ENCODE measurements around the gene PCK1.

Gene PCK1

DNA sequence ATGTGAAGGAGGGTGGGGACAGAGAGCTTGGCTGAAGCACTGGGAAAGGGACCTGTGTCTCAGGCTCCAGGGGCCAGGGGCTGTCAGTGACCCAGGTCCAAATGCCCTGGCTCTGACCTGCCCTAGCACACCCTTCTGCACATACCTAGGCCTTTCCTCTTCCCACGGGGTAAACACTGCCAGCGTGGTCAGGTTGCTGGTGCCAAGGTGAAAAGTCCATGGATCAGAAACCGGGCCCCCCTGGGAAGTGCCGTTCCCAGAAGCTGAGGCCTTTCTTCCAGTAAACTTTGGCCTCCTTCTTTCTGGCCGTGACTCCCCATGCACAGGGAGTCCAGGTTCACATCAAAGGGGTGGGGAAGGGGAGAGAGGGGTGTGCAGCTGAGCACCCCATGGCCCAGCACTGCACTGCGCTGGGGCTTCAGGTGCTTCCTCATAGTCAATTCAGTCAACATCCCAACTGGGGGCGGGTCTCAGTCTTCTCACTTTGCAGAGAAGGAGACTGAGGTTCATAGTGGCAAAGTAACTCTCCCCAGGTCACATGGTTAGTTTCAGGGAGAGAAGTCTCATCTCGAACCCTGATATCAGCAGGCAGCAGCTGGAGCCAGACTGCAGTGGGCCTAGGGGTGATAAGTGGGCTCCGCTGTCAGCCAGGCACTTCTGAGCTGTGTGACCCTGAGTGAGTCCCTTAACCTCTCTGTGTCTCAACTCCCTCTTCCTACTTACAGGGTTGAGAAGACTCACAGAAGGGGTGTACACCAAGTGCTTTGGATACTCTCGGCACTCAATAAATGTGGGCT, 17.0 kb downstream of the PCK1 start:
- no peak for FAIRE-seq

DNA sequence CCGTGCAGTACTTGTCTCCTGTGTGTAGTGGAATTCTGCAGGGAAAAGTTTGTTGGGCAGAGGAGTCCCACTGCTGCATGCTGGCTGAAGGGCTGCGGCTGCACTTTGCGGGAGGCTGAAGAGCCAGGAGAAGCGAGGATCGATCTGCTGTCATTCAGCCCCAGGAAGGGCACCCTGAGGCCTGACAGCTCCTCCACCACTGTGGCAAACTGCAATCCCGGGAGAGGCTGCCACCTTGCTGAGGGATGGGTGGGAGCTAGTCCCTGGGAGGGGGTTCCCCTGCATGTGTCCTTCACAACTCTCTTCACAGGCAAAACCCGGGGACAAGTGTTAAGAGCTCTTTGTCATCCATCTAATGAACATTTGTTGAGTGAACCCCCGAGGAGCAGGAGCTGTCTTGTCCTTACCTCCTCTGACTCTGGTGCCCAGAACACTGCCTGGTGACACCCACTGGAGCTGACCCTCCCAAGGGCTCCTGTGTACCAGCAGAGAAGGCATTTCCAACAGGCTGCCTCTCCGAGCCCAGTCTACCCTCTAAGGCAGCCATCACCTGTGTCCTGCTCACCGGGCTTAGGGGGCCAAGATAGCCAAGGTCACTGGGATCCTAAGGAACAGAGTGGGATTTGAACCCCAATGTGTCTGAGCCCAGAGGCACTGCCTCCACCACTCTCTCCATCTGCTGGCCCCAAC, 17.7 kb downstream of the PCK1 start:
- FAIRE-seq, result no peak

GRCh38 chr20:57579331-57579897, 18.5 kb downstream of the PCK1 start:
- FAIRE-seq, result no peak

DNA sequence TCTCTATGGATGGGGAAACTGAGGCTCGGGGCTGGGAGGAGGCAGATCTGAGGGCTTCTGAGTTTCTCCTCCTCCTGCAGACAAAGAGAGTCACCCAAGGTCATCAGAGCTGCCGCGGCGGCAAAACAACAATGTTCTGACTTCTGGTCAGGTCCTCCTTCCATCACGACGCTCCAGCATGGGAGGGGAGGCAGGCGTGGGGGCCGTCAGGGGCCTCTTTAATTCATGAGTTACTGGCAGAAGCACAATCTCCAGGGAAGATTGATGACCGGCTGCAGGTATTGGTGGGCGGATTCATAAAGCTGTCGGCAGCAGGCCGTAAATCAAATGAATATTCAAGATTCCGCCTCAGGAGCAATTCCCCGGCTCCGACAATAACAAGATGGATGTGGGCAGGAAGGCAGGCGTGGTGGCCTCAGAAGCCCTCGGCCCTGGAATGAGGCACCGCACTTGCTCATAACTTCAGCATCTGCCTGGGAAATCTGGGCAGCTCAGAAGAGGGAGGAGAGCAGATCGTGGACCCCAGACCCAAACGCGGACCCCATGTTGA, 19.1 kb downstream of the PCK1 start:
- no peak for FAIRE-seq

GRCh38 chr20:57580478-57581201, 19.7 kb downstream of the PCK1 start:
- no peak for FAIRE-seq

DNA sequence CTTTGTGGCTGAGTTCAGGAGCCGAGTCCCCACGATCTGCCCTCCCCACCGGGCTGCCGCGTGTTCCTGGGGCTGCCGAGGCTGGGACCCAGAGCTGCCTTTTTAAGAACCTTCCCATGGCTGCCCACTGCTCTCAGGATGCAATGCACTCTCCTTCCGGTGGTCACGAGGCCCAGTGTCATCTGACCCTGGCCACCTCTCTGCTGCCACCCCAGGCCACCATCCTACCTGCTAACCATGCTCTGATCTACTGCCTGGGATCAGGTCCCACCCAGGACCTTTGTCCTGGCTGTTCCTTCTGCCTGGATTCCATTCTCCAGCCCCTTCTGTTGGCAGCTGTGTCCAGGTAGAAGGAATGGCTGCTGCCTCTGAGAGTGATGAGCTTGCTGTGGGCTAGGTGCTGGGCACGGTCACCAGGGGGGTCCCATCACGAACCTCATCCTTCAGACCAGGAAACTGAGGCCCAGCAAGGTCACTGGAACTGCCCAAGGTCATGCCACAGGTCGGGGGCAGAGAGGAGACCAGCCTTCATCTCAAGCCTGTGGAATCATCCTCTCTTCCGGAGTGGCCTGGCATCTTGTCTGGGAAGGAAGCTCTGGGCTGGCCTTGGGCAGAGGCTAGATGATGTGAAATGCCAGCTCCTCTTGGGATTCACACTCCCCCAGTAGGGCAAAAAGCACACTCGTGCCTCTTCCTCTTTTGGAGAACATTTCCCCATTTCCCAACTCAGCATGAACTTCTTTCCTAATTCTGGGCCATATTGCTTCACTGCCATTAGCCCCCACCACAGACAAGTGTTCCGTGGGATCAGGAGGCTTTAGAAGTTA, 20.5 kb downstream of the PCK1 start:
- FAIRE-seq, result no peak

GRCh38 chr20:57582029-57582378, 21.1 kb downstream of the PCK1 start:
- FAIRE-seq, result no peak

DNA sequence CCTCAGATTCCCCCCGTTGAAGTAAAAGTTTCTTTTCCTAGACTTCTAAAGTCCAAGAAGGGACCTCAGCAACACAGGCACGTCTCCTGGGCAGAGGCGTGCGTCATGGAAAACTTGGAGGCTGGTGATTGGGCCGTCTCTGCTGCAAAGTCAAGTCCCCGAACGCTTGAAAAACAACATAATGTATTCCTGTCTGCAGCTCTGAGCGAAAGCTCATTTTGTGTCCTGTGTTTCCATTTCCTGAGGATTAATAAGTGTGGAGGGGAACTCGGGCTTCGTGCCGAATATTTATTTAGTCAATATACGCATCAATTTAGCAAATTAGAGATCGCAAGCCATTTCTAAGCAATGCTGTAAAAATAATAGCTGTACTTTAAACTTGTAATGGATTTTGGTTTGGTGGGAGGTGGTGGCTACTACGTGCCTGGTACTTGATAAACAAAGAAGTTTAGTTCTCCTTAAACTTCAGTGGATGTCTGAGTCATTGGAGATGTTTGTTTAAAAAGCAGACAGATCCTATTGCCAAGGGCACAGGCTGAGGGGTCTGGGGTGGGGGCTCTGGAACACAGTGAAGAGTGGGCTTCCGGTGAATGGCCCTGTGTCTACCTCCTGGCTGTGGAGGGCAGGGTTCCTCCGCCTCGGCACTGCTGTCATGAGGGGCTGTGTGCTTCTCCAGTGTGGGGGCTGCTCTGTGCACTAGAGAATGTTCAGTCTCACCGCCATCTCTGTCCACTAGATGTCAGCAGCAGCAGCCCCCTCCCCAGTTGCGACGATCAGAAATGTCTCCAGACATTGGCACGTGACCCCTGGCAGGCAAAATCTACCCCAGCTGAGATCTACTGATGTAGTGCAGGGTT, 21.8 kb downstream of the PCK1 start:
- no peak for FAIRE-seq

DNA sequence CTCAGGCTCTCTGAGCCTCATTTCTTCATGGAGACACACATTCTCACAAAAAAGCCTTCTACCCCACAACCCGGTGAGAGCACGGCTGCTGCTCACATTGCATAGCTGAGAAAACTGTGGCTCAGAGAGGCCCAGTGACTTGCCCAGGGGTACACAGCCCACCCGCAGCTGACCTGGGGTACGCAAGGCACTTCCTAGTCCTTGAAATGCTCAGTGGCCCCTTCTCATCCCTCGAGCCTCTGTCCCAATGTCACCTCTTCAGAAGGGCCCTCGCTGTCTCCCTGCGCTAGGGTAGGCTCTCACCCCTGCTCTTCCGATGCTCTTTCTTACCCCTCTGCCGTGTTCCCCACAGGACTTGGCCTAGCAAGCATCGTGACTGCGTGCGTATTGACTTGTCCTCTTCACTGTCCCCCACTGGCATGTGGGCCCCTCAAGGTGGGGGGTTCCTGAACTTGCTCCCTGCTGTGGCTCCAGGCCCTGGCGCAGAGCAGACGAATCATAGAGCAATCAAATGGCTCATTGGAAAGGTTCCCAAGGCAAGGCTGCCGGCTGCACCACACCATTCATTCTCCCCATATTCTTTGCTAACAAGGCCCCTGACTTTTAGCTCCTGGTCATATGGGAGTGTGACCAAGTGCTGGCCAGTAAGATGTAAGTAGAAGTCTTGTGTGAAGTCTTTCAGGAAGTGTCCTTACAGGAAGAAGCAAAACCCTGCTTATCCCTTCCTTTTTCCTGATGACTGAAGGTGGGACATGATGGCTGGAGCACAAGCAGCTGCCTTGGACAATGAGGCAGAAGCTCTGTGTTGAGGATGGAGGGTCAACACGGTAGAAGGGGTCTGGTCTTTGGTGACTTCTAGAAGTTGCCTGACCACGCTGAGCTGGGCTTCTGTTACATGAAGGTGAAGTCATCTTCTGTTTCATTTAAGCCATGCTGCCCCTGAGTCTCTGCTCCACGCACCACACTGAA, 22.7 kb downstream of the PCK1 start:
- no peak for FAIRE-seq

- no peak for FAIRE-seq
Observed at GRCh38 chr20:57584768-57585461, 24.0 kb downstream of the PCK1 start.

- no peak for FAIRE-seq
Observed at GRCh38 chr20:57585466-57586213, 24.7 kb downstream of the PCK1 start.

DNA sequence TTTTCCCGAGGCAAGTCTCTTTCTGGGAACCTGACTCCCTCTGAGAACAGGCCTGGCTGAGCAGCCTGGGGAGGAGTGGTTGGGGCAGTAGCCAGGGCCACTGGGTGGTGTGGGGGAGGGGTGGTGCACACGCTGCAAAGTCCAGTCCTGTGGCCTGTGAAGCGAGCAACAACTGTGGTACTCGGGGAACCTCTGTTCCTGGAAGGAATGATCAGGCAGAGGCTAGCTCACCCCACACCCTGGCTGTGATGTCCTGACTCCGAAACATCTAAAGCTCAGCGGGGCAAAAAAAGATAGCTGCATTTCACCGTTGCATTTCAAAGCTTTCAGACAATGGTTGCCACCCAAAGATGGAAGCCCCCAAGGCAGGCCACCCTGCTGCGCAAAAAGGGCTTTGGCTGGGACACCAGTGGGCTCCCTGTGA, 25.5 kb downstream of the PCK1 start:
- no peak for FAIRE-seq

DNA sequence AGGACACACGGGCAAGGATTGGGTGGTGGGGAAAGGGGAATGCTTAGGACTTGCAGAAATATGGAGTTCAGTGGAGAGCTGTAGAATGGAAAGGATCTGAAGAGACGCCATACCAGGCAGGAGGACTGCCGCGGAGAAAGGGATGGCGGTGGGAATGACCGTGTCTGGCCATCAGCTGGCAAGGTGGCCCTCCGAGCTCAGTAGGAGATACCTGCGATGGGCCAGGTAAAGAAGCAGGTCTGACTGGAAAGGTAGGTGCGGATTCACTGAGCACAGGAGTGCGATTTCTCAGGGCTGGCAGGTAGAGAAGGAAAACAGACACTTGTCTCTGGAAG, 26.0 kb downstream of the PCK1 start:
- FAIRE-seq, result no peak

DNA sequence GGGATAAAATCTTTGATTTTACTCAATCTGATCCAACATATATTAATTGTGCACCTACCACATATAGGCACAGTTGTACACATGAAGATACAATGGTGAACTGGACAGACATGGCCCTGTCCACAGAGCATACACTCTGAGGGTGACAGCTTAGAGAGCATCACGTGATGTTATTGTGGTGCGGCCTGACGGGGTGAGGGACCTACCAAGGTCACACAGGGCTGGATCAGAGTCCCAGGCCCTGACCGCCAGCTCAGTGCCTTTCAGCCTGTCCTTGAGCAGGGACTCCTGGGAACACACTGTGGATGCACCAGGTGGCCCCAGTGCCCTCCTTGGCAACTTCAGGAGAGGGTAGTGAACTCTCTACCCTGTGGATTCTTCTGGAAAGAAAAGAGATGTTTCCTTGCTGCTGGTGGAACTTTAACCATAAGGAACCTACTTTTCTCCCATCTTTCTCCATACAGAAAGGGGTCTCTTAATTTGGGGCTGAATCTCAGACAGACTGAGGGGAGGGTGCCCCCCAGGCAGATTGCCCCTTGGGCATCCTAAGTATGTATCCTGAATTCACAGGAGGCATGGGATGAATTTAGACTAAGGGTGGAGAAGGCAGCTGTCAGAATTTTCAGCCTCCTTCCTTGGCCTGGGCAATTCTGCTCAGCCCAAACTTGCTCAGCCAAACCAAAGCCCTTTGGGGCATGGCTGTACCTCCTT, 26.5 kb downstream of the PCK1 start:
- FAIRE-seq, result no peak

GRCh38 chr20:57587989-57588377, 27.1 kb downstream of the PCK1 start:
- FAIRE-seq, result no peak

GRCh38 chr20:57588596-57588995, 27.7 kb downstream of the PCK1 start:
- no peak for FAIRE-seq

- FAIRE-seq, result no peak
Observed at GRCh38 chr20:57589123-57589727, 28.3 kb downstream of the PCK1 start.
